HepG2 (cell line): ENCODE data around the gene GNG7. TPM values are rescaled to one million over a fixed set of nuclear protein-coding genes. Genes with fewer than 3 reads are reported as not detected.

Experiments
- ADNP ChIP-seq: sonication (generic); formaldehyde crosslinking; IDR thresholded peaks from 2 replicates; pipeline ENCODE4 v1.4.0; 2020; ENCODE audit warnings: missing genetic modification reagents
- BRCA1 ChIP-seq: sonication (generic); formaldehyde crosslinking; IDR thresholded peaks from 2 replicates; pipeline ENCODE4 v1.4.0; 2020; ENCODE audit warnings: missing genetic modification reagents
- EP300 ChIP-seq, 3 experiments: sonication (generic) in 1 of 3; formaldehyde crosslinking in 1 of 3; IDR thresholded peaks; 2 replicates each; pipeline versions ENCODE4 v1.5.1 to v1.6.1; 2011 to 2020; ENCODE audit warnings: low read depth in 2 of 3, low read length in 2 of 3, borderline replicate concordance in 1 of 3, improper control_type of control experiment in 1 of 3, mild to moderate bottlenecking in 1 of 3, missing genetic modification reagents in 1 of 3, moderate library complexity in 1 of 3
- GTF2F1 ChIP-seq: fragments of 150-350 bp; IDR thresholded peaks from 2 replicates; pipeline ENCODE4 v1.6.1; 2014; ENCODE audit warnings: low read length
- KLF9 ChIP-seq: IDR thresholded peaks from 2 replicates; pipeline ENCODE4 v1.6.1; 2016; ENCODE audit warnings: low read depth
- MED1 ChIP-seq: sonication (generic); formaldehyde crosslinking; IDR thresholded peaks from 2 replicates; pipeline ENCODE4 v1.4.0; 2020; ENCODE audit warnings: missing genetic modification reagents
- MLLT10 ChIP-seq: sonication (generic); formaldehyde crosslinking; IDR thresholded peaks from 2 replicates; pipeline ENCODE4 v1.4.0; 2020; ENCODE audit warnings: missing genetic modification reagents
- MYC ChIP-seq: sonication (generic); formaldehyde crosslinking; IDR thresholded peaks from 2 replicates; pipeline ENCODE4 v1.9.0; 2021; ENCODE audit warnings: missing genetic modification reagents, borderline replicate concordance
- NFE2L2 ChIP-seq: fragments of 150-350 bp; IDR thresholded peaks from 2 replicates; pipeline ENCODE4 v1.6.1; 2014; ENCODE audit warnings: low read length
- NR2F6 ChIP-seq, 2 experiments: IDR thresholded peaks; 2 replicates each; pipeline ENCODE4 v1.6.1; 2016; ENCODE audit warnings: antibody characterized with exemption in 1 of 2, mild to moderate bottlenecking in 1 of 2
- TBP ChIP-seq: sonication (generic); formaldehyde crosslinking; IDR thresholded peaks from 2 replicates; pipeline ENCODE4 v1.5.0; 2020; ENCODE audit warnings: missing genetic modification reagents
- TCF12 ChIP-seq, 2 experiments: fragments of 450-650 bp in 1 of 2; sonication (generic) in 1 of 2; formaldehyde crosslinking in 1 of 2; IDR thresholded peaks; 2 replicates each; pipeline versions ENCODE4 v1.6.1 to v1.8.0; 2017 to 2022; ENCODE audit warnings: antibody characterized with exemption in 1 of 2, mild to moderate bottlenecking in 1 of 2, missing genetic modification reagents in 1 of 2, moderate library complexity in 1 of 2
- TEF ChIP-seq: sonication (generic); formaldehyde crosslinking; IDR thresholded peaks from 2 replicates; pipeline ENCODE4 v1.5.0; 2020; ENCODE audit warnings: missing genetic modification reagents
- ZBED4 ChIP-seq: sonication (generic); formaldehyde crosslinking; IDR thresholded peaks from 2 replicates; pipeline ENCODE4 v1.4.0; 2020; ENCODE audit warnings: missing genetic modification reagents, borderline replicate concordance
- ZFP37 ChIP-seq: sonication (generic); formaldehyde crosslinking; IDR thresholded peaks from 2 replicates; pipeline ENCODE4 v1.4.0; 2020; ENCODE audit warnings: missing genetic modification reagents, borderline replicate concordance
- ZHX1 ChIP-seq: sonication (generic); formaldehyde crosslinking; IDR thresholded peaks from 2 replicates; pipeline ENCODE4 v1.8.1; 2022; ENCODE audit warnings: low read depth, mild to moderate bottlenecking, missing genetic modification reagents
- ZNF224 ChIP-seq: sonication (generic); formaldehyde crosslinking; IDR thresholded peaks from 2 replicates; pipeline ENCODE4 v1.5.0; 2020; ENCODE audit warnings: mild to moderate bottlenecking, missing genetic modification reagents
- ZNF33A ChIP-seq: sonication (generic); formaldehyde crosslinking; IDR thresholded peaks from 2 replicates; pipeline ENCODE4 v1.5.1; 2020; ENCODE audit warnings: missing genetic modification reagents, mild to moderate bottlenecking, moderate library complexity, borderline replicate concordance
- ZNF460 ChIP-seq: sonication (generic); formaldehyde crosslinking; IDR thresholded peaks from 2 replicates; pipeline ENCODE4 v1.5.1; 2020; ENCODE audit warnings: missing genetic modification reagents, mild to moderate bottlenecking, borderline replicate concordance
- ZNF678 ChIP-seq: sonication (generic); formaldehyde crosslinking; IDR thresholded peaks from 2 replicates; pipeline ENCODE4 v1.4.0; 2020; ENCODE audit warnings: mild to moderate bottlenecking, missing genetic modification reagents
- ZNF891 ChIP-seq: sonication (generic); formaldehyde crosslinking; IDR thresholded peaks from 2 replicates; pipeline ENCODE4 v1.5.0; 2020; ENCODE audit warnings: mild to moderate bottlenecking, missing genetic modification reagents
- polyA plus RNA-seq, 8 experiments: library from polyadenylated mRNA; depleted of rRNA in 3 of 8; stranded (reverse) in 7 of 8; unstranded in 1 of 8; fragments of >200 nt; fragmentation: Illumina TruSeq in 4 of 8; extraction: Trizol in 4 of 8; gene quantifications; 2 replicates each; pipeline versions ENCODE4 v1.2.1 to v1.2.3, GENCODE V29; 2011 to 2016; ENCODE audit warnings: low read depth in 4 of 8, missing spikeins in 1 of 8, mixed read lengths in 1 of 8; ENCODE audit not compliant: insufficient read depth in 1 of 8
- total RNA-seq, 5 experiments: library from RNA; depleted of rRNA; stranded (reverse); fragments of >200 nt; fragmentation: Illumina TruSeq; extraction: Trizol; gene quantifications; 2 replicates each; pipeline ENCODE4 v1.2.3, GENCODE V29; 2016; ENCODE audit warnings: low read depth in 1 of 5

The GNG7 gene
- total and polyA plus RNA-seq, 2 of the 13 experiments (the other 11 are each of a cell fraction or from before 2014, with no cell fraction given): 1.4 to 3.3 TPM

GRCh38 chr19:2556221-2557092 is 146.0 kb downstream of the GNG7 start (continued):
- no peak for TF ChIP-seq ZHX1 (CRISPR knock-in tag)
- peak; percentile 87; the same call in 1 of the 2 replicates for TF ChIP-seq ZBED4 (CRISPR knock-in tag)
- 0 out of 2 replicates have a peak, but pooled peaks have one; percentile 55 for TF ChIP-seq MYC (CRISPR knock-in tag)
- TF ChIP-seq GTF2F1: no peak
- no peak for TF ChIP-seq TCF12 (IDR thresholded peaks at IDR 0.05)
- no peak for TF ChIP-seq TCF12 (CRISPR knock-in tag; IDR thresholded peaks at IDR 0.05)
- TF ChIP-seq KLF9 (CRISPR knock-in tag): no peak
- TF ChIP-seq ZFP37 (CRISPR knock-in tag): 0 out of 2 replicates have a peak, but pooled peaks have one; percentile 48
- no peak for TF ChIP-seq ZNF33A (CRISPR knock-in tag)
- no peak for TF ChIP-seq NFE2L2
- TF ChIP-seq ZNF678 (CRISPR knock-in tag): no peak
- peak; percentile 84; the same call in 1 of the 2 replicates for TF ChIP-seq BRCA1 (CRISPR knock-in tag)
- 0 out of 2 replicates have a peak, but pooled peaks have one; percentile 62 for TF ChIP-seq ZNF224 (CRISPR knock-in tag)
- peak; percentile 84 for TF ChIP-seq MED1 (CRISPR knock-in tag)
- peak; percentile 11; the same call in 1 of the 2 replicates for TF ChIP-seq ZNF891
- no peak for TF ChIP-seq ADNP (CRISPR knock-in tag)
- no peak for TF ChIP-seq ZNF460 (CRISPR knock-in tag)
- TF ChIP-seq NR2F6 (IDR thresholded peaks at IDR 0.05): no peak
- TF ChIP-seq NR2F6 (CRISPR knock-in tag; IDR thresholded peaks at IDR 0.05): peak; percentile 26; the same call in 1 of the 2 replicates
- TF ChIP-seq EP300 (IDR thresholded peaks at IDR 0.05; ENCODE audit: low read depth in 2 of 2, low read length in 2 of 2): no peak
- no peak for TF ChIP-seq EP300 (CRISPR knock-in tag; IDR thresholded peaks at IDR 0.05; ENCODE audit: borderline replicate concordance)
- no peak for TF ChIP-seq TBP
- TF ChIP-seq MLLT10 (CRISPR knock-in tag): no peak
- TF ChIP-seq TEF (CRISPR knock-in tag): no peak; the same call in 1 of the 2 replicates
